ENCODE results near the gene POLR2A. TPM values are rescaled to one million over a fixed set of nuclear protein-coding genes. Genes with fewer than 3 reads are reported as not detected.

Gene POLR2A
- total and polyA plus RNA-seq, 8 donors = 8.1 to 750 (median 57.2) TPM

- intact Hi-C loops (cut with DNase I; ENCODE audit: low total_unique reads) = no loop called here
- H3K4me1 ChIP-seq = peaks cover 39 to 62% (median 58%) of the 10 kb centered on the region in 4 donors
- 74 to 96% (median 90%) methylated on average over 2 of the region's 2 CpGs for WGBS, 5 donors
- H3K36me3 ChIP-seq = no peaks in the 10 kb centered on the region
- H3K27me3 ChIP-seq = peaks cover 11 to 94% (median 62%) of the 10 kb centered on the region in 3 donors
- no peaks in the 10 kb centered on the region for H3K9me3 ChIP-seq
- DNase-seq = no peak
- no peak overlapping the region for H3K4me3 ChIP-seq
- H3K27ac ChIP-seq = no peak overlapping the region
- TF ChIP-seq EP300 (IDR thresholded peaks at IDR 0.05) (no peak), POLR2A (IDR thresholded peaks at IDR 0.05) (no peak), POLR2AphosphoS5 (IDR thresholded peaks at IDR 0.05) (no peak), CTCF (IDR thresholded peaks at IDR 0.05) (no peak)
Measured at GRCh38 chr17:7442142-7442541, 42.0 kb upstream of the POLR2A start.

GRCh38 chr17:7443499-7444485 lies 40.4 kb upstream of the POLR2A start:
- intact Hi-C loops (cut with DNase I; ENCODE audit: low total_unique reads) = no loop called here
- H3K9me3 ChIP-seq = no peaks in the 10 kb centered on the region
- DNase-seq = no peak
- TF ChIP-seq CTCF (IDR thresholded peaks at IDR 0.05) (no peak), POLR2AphosphoS5 (IDR thresholded peaks at IDR 0.05) (no peak), EP300 (IDR thresholded peaks at IDR 0.05) (no peak), POLR2A (IDR thresholded peaks at IDR 0.05) (no peak)
- H3K27ac ChIP-seq = no peak overlapping the region
- 78 to 90% (median 86%) methylated on average over 7 of the region's 7 CpGs for WGBS, 5 donors
- H3K4me1 ChIP-seq = peaks cover 26 to 46% (median 42%) of the 10 kb centered on the region in 4 donors
- no peak overlapping the region for H3K4me3 ChIP-seq
- peaks cover 11 to 94% (median 53%) of the 10 kb centered on the region in 3 donors for H3K27me3 ChIP-seq
- no peaks in the 10 kb centered on the region for H3K36me3 ChIP-seq

GRCh38 chr17:7444682-7445618 lies 39.2 kb upstream of the POLR2A start, which contains the start of gene CHRNB1:
TSS of gene CHRNB1 (plus strand) at chr17:7445061. CDS start at chr17:7445128, 67 bp downstream.
- DNase-seq = peak; percentile 78 to 79
- intact Hi-C loops (cut with DNase I; ENCODE audit: low total_unique reads) = no loop called here
- no peak for TF ChIP-seq POLR2AphosphoS5 (IDR thresholded peaks at IDR 0.05)
- TF ChIP-seq POLR2A (IDR thresholded peaks at IDR 0.05) = no peak
- TF ChIP-seq EP300 (IDR thresholded peaks at IDR 0.05) = no peak
- no peak for TF ChIP-seq CTCF (IDR thresholded peaks at IDR 0.05)
- Histone ChIP-seq H3K4me1 (peaks cover 19 to 35% (median 31%) of the 10 kb centered on the region in 4 donors), H3K27me3 (peaks cover 3 to 89% (median 44%) of the 10 kb centered on the region in 3 donors), H3K9me3 (no peaks in the 10 kb centered on the region), H3K27ac (no peak within 1 kb of the TSS), H3K36me3 (no peaks in the 10 kb centered on the region), H3K4me3 (peak within 1 kb of the TSS; percentile 23 to 48 (median 34))
- 6 to 16% (median 10%) methylated on average over 30 to 51 of the region's 51 CpGs for WGBS, 5 donors

GRCh38 chr17:7445619-7445968 lies 38.6 kb upstream of the POLR2A start:
- Histone ChIP-seq H3K4me3 (peak overlapping the region; percentile 23 to 48 (median 34)), H3K27me3 (peaks cover 0 to 83% (median 37%) of the 10 kb centered on the region in 3 donors), H3K27ac (no peak overlapping the region), H3K4me1 (peaks cover 13 to 29% (median 24%) of the 10 kb centered on the region in 4 donors), H3K9me3 (no peaks in the 10 kb centered on the region), H3K36me3 (no peaks in the 10 kb centered on the region)
- 2 to 9% (median 6%) methylated on average over 16 of the region's 16 CpGs for WGBS, 5 donors
- TF ChIP-seq POLR2A (IDR thresholded peaks at IDR 0.05) (no peak), POLR2AphosphoS5 (IDR thresholded peaks at IDR 0.05) (no peak), EP300 (IDR thresholded peaks at IDR 0.05) (no peak), CTCF (IDR thresholded peaks at IDR 0.05) (no peak)
- intact Hi-C loops (cut with DNase I; ENCODE audit: low total_unique reads) = no loop called here
- DNase-seq = peak; percentile 59 to 82

All from stomach (tissue), 9 donors.